Body of pancreas (tissue), 4 donors: Measurements from ENCODE around the gene RPL5. TPM values are rescaled to one million over a fixed set of nuclear protein-coding genes. Genes with fewer than 3 reads are reported as not detected.

Experiments
- ATAC-seq: fragments of 150-250 bp; one replicate; pipeline ENCODE4 v1.9.1; 2016
- DNase-seq, 4 donors: peaks; one replicate each; pipeline ENCODE4 v3.0.0-alpha.2; 2019
- H3K27ac ChIP-seq, 4 donors: fragments of 200-600 bp; sonication (generic); 1 replicate in 3 of 4; 2 replicates in 1 of 4; pipeline versions ENCODE4 v1.5.1 to v1.6.1; 2016 to 2019; ENCODE audit warnings: mild to moderate bottlenecking in 1 of 4, mixed read lengths in 1 of 4, moderate library complexity in 1 of 4
- H3K27me3 ChIP-seq, 2 donors: fragments of 200-600 bp; sonication (generic); one replicate each; pipeline ENCODE4 v1.6.0; 2016; ENCODE audit warnings: mild to moderate bottlenecking in 1 of 2
- H3K36me3 ChIP-seq, 2 donors: fragments of 200-600 bp; sonication (generic); replicated peaks in 1 of 2; 2 replicates each; pipeline ENCODE4 v1.5.1; 2016; ENCODE audit warnings: low read depth in 2 of 2; ENCODE audit not compliant: insufficient read depth in 1 of 2
- H3K4me1 ChIP-seq: fragments of 200-600 bp; sonication (generic); one replicate; pipeline ENCODE4 v1.6.0; 2016
- H3K4me3 ChIP-seq, 2 donors: fragments of 200-600 bp; sonication (generic); 1 replicate in 1 of 2; 2 replicates in 1 of 2; pipeline ENCODE4 v1.5.1; 2016 to 2019
- H3K9me3 ChIP-seq, 3 donors: fragments of 200-600 bp; sonication (generic); 1 replicate in 2 of 3; 2 replicates in 1 of 3; pipeline ENCODE4 v1.5.1; 2016
- POLR2A ChIP-seq, 3 donors: fragments of 450-650 bp; IDR thresholded peaks; one replicate each; pipeline ENCODE4 v1.6.1; 2016; ENCODE audit warnings: antibody characterized with exemption in 3 of 3, mild to moderate bottlenecking in 2 of 3
- WGBS, 2 donors: methylation state at CpG; one replicate each; pipeline ENCODE4 v1.1.5; 2017; 5-methylcytosine and 5-hydroxymethylcytosine counted together
- intact Hi-C: fragments of 100-400 bp; cut with DNase I; formaldehyde crosslinking; loops from one replicate; pipeline ENCODE4 v1.15.1; 2023
- total RNA-seq, 2 donors: library from RNA; depleted of rRNA; stranded (reverse); fragments of >200 nt; gene quantifications; one replicate each; pipeline ENCODE4 v1.1.0, GENCODE V29; 2016
- TF ChIP-seq, protein P1 (sequence below), 7 experiments: fragments of 450-650 bp in 4 of 7; fragments of 200-600 bp in 3 of 7; sonication (generic) in 3 of 7; IDR thresholded peaks; one replicate each; pipeline ENCODE4 v1.5.1; 2016 to 2019; ENCODE audit warnings: antibody characterized with exemption in 7 of 7

The RPL5 gene
- total RNA-seq, 2 donors from 2014 or later, result 979 to 1,023 TPM

DNA sequence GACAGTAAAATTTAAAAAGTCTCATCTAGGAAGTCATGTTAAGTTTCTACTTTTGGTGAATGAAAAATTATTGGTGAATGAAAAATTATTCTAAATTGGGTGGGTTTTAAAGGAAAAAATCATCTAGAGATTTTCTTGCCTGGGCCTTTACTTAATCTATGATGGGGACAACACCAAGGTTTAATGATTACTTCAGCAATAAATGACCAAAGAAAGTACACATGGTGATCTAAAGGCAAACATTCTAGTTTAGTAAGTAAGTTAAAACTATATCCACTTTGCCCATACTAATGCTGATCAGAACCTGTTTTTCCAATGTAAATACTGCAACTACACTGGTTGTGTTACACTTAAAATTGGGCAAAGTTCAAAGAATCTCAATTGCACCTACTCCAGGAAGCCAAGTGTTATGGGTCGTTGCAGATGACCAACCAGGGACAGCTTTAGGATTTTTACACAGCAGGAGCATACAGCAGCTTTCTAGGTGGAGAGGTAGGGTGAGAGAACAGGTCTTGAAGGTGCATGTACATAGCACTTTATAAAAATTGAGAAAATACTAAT lies 14.6 kb upstream of the RPL5 start:
- TF ChIP-seq POLR2A (IDR thresholded peaks at IDR 0.05), result no peak
- TF ChIP-seq, protein P1, sequence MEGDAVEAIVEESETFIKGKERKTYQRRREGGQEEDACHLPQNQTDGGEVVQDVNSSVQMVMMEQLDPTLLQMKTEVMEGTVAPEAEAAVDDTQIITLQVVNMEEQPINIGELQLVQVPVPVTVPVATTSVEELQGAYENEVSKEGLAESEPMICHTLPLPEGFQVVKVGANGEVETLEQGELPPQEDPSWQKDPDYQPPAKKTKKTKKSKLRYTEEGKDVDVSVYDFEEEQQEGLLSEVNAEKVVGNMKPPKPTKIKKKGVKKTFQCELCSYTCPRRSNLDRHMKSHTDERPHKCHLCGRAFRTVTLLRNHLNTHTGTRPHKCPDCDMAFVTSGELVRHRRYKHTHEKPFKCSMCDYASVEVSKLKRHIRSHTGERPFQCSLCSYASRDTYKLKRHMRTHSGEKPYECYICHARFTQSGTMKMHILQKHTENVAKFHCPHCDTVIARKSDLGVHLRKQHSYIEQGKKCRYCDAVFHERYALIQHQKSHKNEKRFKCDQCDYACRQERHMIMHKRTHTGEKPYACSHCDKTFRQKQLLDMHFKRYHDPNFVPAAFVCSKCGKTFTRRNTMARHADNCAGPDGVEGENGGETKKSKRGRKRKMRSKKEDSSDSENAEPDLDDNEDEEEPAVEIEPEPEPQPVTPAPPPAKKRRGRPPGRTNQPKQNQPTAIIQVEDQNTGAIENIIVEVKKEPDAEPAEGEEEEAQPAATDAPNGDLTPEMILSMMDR (IDR thresholded peaks at IDR 0.05), result no peak

DNA sequence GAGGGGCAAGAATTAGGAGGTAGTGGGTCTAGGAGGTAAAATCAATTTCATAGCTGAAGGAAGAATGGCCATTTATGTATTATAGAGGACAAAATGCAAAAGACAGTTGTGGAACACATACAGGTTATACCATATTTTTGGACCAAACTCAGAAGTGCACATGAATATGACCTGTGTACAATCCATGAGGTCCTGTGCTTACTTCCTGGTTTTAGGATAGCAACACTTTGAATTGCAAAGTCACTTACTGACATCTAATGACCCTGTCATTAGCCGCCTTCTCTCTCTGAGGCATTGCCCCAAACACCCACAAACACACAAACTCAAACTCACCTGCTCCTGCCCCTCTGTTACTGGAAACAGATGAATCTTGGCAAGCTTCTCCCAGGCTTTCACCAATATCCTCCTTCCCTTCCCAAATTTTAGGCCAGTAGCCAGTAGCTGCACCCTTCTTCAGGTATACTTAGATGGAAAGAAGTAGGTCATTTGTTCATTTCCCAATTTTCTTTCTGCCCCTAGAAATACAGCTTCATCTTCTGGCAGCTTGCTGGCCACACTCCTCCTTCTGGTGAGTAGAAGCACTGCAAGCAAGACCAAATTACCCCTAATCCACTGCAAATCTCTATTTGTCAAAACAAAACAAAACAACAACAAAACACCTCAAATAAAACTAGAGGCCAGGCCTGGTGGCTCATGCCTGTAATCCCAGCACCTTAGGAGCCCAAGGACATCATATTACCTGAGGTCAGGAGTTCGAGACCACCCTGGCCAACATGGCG lies 13.7 kb upstream of the RPL5 start:
- Histone ChIP-seq H3K9me3 (no peaks in the 10 kb centered on the region), H3K27me3 (no peaks in the 10 kb centered on the region), H3K27ac (no peak overlapping the region), H3K36me3 (no peaks in the 10 kb centered on the region), H3K4me1 (no peaks in the 10 kb centered on the region), H3K4me3 (no peak overlapping the region)
- TF ChIP-seq POLR2A (IDR thresholded peaks at IDR 0.05), result no peak
- TF ChIP-seq, protein P1 (IDR thresholded peaks at IDR 0.05), result peak; percentile 20 to 87 (median 66)
- DNase-seq (peak in 3 of 4 donors; percentile 19 to 48 (median 30)), ATAC-seq (peak; percentile 67)
- WGBS, 2 donors, result 89 to 96% methylated on average over 3 of the region's 3 CpGs
- intact Hi-C loops, result no loop called here

More for the DNA sequence above, 14.6 kb upstream of the RPL5 start:
- Histone ChIP-seq H3K9me3 (no peaks in the 10 kb centered on the region), H3K4me3 (no peak overlapping the region), H3K27ac (peak overlapping the region in 1 of 4 donors; percentile 24), H3K27me3 (no peaks in the 10 kb centered on the region), H3K4me1 (no peaks in the 10 kb centered on the region), H3K36me3 (no peaks in the 10 kb centered on the region)
- WGBS, 2 donors, result 11 to 27% methylated on average over 1 of the region's 1 CpG
- intact Hi-C loops, result no loop called here
- no peak for ATAC-seq
- no peak for DNase-seq

- Histone ChIP-seq H3K27me3 (no peaks in the 10 kb centered on the region), H3K27ac (no peak overlapping the region), H3K4me3 (no peak overlapping the region), H3K9me3 (no peaks in the 10 kb centered on the region), H3K4me1 (no peaks in the 10 kb centered on the region), H3K36me3 (no peaks in the 10 kb centered on the region)
- intact Hi-C loops, result loop anchor here (10.0 kb wide), 1 partner anchor 65 kb away; no protein-coding TSS in a partner anchor
- DNase-seq, result no peak
- 44 to 58% methylated on average over 3 of the region's 3 CpGs for WGBS, 2 donors
- no peak for TF ChIP-seq POLR2A (IDR thresholded peaks at IDR 0.05)
- TF ChIP-seq, protein P1 (IDR thresholded peaks at IDR 0.05), result no peak
- ATAC-seq, result no peak
These were observed 11.8 kb upstream of the RPL5 start for GRCh38 chr1:92820024-92820423.

- Histone ChIP-seq H3K27me3 (no peaks in the 10 kb centered on the region), H3K4me1 (no peaks in the 10 kb centered on the region), H3K36me3 (no peaks in the 10 kb centered on the region), H3K4me3 (no peak overlapping the region), H3K27ac (no peak overlapping the region), H3K9me3 (no peaks in the 10 kb centered on the region)
- TF ChIP-seq, protein P1 (IDR thresholded peaks at IDR 0.05), result no peak
- no peak for TF ChIP-seq POLR2A (IDR thresholded peaks at IDR 0.05)
- DNase-seq (no peak), ATAC-seq (no peak)
- intact Hi-C loops, result loop anchor here (10.0 kb wide), 1 partner anchor 66 kb away; no protein-coding TSS in a partner anchor
- WGBS, 2 donors, result 67 to 80% methylated on average over 3 of the region's 3 CpGs
These were observed 11.3 kb upstream of the RPL5 start for GRCh38 chr1:92820551-92820950.
